ENCODE results near the gene CCDC86.

Gene CCDC86

GRCh38 chr11:60854140-60854846 lies 12.4 kb downstream of the CCDC86 start:
- DNase-seq, result no peak

DNA sequence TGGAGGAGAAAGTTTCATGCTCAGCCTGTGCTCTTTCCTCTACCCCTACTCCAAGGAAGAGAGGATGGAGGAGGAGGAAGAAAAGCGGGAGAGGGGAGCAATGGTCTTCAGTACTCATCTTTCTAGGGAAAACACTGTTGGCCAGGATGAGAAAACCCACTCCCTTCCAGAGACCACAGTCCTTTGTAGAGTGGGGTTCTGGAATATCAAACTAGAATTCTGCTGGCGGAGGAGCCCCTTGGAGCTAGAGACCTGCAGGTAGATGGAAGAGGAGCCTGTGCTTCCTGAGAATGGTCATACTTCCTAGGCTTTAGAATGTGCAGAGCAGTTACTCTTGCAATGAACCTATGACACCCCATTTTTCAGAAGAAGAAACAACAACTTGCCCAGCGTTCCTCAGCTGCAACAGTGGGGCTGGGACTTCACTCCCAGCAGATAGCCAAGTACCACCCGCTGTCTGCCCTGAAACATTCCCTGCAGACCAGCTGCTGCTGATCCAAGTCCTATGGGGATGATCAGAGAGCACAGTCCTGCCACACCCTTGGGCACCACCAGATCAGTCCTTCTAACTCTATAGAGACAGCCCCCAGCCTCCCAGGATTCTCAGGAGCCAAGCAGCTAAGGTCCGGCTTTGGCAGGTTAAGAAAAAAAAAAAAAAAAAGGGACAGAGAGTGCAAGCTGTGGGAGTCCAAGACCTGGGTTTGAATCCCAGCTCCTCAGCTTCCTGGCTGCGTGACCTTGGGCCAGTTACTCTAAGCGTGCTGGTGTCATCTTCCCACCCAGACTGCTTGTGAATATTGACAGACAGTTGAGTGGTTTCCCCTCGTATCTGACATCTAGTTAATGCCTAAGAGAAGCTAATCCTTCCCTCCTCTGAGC lies 13.2 kb downstream of the CCDC86 start:
- no peak for DNase-seq

- DNase-seq, result no peak
Measured at GRCh38 chr11:60855726-60856633, 14.1 kb downstream of the CCDC86 start, which contains the start of gene PTGDR2. PTGDR2 (minus strand) TSS chr11:60855950; CDS start chr11:60853722, 2,228 bp downstream.

DNA sequence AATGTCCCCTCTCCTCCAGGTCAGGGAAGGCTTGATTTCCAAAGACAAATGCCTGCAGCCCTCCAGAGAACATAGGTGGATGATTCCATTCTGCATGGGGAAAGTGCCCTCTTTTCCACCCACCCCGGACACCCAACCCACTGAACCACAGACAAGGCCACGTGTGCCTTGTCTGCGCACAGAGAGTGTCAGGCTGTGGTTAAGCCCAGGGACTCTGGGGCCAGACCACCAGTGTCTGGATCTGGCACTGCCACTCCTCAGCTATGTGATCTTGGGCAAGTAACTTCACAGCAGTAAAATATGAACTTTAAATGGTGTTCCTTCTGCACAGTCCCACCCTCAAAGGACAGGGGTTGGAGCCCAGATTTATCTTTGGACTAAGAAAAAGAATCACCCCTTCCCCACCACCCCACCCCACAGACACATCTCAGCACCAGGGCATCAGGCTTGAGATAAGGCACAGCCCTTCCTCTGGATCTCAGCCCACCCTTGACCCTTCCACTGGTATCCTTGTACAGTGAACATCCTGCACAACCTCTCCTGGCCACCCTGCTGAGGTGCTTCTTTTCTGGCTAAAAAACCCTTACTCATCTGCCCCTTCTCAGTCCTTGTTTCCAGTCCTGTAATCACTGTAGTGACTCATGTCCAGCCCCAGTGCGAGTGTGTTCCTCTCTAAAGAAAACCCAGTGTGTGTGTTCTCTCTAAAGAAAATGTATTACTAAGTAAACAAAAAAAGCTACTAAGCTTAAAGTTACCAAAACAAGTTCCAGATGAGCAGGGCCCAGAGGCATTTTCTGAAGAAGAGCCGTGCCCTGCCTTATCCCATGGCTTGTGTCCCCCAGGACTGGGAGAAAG lies 15.7 kb downstream of the CCDC86 start:
- DNase-seq, result no peak

- DNase-seq, result no peak
Measured at GRCh38 chr11:60858236-60858635, 16.3 kb downstream of the CCDC86 start.

DNA sequence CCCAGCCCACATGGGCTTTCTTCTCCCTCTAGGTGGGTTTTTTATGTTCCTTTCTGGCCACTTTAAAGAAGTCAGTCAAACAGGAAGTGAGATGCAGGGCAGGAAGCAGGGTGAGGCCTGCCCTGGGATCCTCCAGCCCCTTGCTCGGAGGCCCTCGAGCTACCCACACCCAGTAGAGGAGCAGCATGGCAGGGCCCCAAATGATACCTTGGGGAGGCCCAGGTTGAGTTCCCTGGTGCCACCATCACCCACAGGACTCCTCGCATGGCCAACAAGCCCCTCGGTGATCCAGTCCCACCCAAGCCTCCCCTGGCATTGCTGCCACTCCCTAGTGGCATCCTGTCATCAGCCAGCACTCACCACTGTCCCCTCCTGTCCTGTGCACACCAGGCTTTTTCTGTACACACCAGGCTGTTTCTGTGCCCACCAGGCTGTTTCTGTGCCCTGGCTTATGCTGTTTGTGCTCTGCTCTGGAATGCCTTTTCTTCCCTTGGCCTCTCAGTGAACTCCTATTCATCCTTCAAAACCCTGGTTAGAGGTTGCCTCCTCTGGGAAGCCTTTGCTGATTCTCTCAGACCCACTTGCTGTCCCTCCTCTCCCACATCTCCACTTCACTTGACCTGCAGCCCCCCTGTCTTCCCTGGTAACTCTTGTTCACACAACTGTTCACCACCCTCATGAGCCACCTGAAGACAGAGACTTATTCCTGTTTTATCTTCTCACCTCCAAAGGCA lies 17.0 kb downstream of the CCDC86 start:
- no peak for DNase-seq

- no peak for DNase-seq
Measured at GRCh38 chr11:60859616-60860250, 17.8 kb downstream of the CCDC86 start.

DNA sequence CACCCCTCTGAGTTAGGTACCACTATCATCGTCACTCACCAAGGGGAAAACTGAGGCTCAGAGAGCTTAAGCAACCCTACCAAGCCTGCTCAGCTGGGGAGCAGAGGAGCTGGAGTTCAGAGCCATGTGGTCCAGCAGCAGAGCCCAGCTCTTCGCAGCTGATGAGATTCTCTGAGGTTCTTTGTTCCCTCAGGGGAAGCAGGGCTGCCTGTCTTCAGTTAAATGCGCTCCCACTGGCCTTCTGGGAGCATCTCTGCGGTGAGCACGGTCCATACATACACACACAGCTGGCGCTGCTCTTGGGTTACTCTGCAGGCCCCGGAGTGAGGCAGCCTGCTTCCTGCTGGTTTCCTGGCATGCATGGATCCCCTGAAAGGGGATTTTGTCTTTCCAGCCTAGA lies 19.0 kb downstream of the CCDC86 start:
- DNase-seq, result no peak

GRCh38 chr11:60862171-60862570 lies 20.3 kb downstream of the CCDC86 start:
- no peak for DNase-seq

DNA sequence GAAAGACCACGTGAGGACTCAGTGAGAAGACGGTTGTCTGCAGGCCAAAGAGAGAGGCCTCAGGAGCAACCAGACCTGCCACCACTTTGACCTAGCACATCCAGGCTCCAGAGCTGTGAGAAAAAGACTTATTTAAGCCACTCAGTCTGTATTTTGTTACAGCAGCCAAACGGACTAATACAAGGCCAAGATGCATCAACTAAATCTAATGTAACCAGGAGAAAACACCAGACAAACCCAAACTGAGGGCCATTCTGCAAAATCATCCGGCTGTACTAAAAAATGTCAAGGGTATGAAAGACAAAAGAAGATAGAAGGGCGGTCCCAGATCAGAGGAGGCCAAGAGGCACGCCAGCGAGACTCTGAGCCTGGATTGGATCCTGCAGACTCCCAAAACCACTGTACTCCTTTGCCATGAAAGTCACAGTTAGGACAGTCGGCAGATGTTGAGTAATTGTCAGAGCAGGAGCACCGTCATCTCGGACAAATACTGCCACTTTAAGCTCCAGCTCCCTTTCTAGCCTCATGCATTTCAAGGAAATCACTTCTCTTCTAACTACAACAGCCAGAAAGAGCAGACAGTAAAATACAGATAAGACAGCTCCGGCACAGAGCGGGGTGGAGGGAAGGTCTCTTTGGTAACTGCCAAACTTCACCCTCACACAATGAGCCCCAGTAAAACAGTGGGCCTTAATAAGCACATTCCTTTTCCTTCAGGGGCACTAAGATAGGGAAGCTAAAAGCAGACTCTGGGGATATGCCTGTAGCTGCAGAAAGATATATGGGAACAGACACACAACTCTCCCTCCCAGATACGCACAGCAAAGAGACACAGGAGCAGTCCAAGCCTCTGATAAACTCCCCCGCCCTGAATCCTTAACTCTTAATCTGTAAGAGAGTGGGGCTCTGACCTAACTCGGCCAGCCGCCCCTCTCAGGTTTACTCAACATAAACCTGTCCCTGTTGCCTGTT lies 21.9 kb downstream of the CCDC86 start:
- DNase-seq, result no peak

DNA sequence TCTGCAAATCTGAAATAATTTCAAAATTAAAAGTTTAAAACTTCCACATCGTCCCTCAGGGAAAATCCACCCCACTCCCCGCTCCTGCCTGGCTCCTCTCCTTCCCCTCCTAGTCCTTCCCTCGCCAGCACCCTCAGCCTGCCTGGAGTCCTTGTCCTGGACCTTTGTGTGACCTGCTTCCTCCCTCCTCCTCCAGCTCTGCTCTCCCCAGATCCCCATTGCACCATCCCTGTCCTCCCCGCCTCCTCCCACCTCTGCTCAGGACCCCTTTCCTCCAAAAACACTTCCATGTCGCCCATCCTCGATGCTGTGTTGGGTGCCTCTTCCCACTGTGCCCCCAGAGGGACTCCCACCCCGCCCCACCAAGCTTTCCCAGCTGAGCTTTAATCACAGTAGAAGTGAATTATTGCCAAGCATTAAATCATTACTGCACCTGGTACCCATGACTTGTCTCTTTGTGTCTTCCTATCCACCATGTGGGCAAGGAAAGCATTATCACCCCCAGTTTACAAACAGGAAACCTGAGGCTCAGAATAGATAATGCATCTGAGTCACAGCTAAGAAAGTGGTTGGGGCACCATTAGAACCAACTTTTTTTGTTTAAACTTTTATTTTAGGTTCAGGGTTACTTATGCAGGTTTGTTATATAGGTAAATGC lies 23.1 kb downstream of the CCDC86 start:
- DNase-seq, result no peak

GRCh38 chr11:60866911-60867870 lies 25.3 kb downstream of the CCDC86 start, which contains the start of gene ZP1:
ZP1 (plus strand) TSS chr11:60867542; CDS start chr11:60867562, 20 bp downstream.
- DNase-seq, result no peak

- DNase-seq, result no peak
Measured at GRCh38 chr11:60867871-60868681, 26.2 kb downstream of the CCDC86 start.

- DNase-seq, result no peak
Measured at GRCh38 chr11:60868682-60869450, 27.0 kb downstream of the CCDC86 start.

GRCh38 chr11:60869451-60869825 lies 27.5 kb downstream of the CCDC86 start:
- DNase-seq, result no peak

DNA sequence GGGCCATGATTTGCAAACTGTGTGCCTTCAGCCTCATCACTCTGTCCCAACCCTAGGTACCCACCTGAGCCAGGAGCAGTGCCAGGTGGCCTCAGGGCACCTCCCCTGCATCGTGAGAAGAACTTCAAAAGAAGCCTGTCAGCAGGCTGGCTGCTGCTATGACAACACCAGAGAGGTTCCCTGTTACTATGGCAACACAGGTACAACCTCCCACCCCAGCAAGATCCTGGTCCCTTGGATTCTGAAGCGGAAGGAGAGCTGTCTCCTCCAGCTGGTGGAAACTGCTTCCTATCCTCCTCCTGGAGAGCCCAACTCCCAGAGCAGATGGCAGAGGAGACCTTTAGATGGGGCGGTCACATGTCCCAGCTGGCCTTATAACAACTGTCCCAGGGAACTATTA lies 28.4 kb downstream of the CCDC86 start:
- DNase-seq, result no peak
